ENCODE measurements around the gene ERBB4.

Gene ERBB4

GRCh38 chr2:211868996-211869533 is 669.5 kb downstream of the ERBB4 start:
- no peak overlapping the region for H3K4me2 ChIP-seq (ENCODE audit: low read depth, low read length)
- H2AFZ ChIP-seq (ENCODE audit: low read length), result no peak overlapping the region
- H4K20me1 ChIP-seq (ENCODE audit: insufficient read depth, low read length), result no peaks in the 10 kb centered on the region
- H3K27me3 ChIP-seq (replicated peaks; ENCODE audit: insufficient read depth, low read length), result no peaks in the 10 kb centered on the region
- no peaks in the 10 kb centered on the region for H3K9me3 ChIP-seq (replicated peaks; ENCODE audit: insufficient read depth, low read length)
- H3K9me2 ChIP-seq (replicated peaks; ENCODE audit: insufficient read depth, low read length), result no peaks in the 10 kb centered on the region
- no peak overlapping the region for H3K4me3 ChIP-seq (ENCODE audit: low read length)
- H3K36me3 ChIP-seq (replicated peaks; ENCODE audit: insufficient read depth, low read length), result no peaks in the 10 kb centered on the region
- TF ChIP-seq EZH2 (optimal IDR thresholded peaks at IDR 0.05; ENCODE audit: low read depth, low read length) (no peak), EZH2phosphoT487 (IDR thresholded peaks at IDR 0.05; ENCODE audit: low read length) (no peak), CTCF (IDR thresholded peaks at IDR 0.05; ENCODE audit: low read length) (no peak)
- no peak for DNase-seq
- H3K79me2 ChIP-seq (ENCODE audit: low read length), result no peaks in the 10 kb centered on the region
- peaks cover 4% of the 10 kb centered on the region; the same call in 1 of the 2 replicates for H3K4me1 ChIP-seq (ENCODE audit: low read length)
- no peaks in the 10 kb centered on the region for H3F3A ChIP-seq (ENCODE audit: insufficient read depth, low read length)
- H3K9ac ChIP-seq (ENCODE audit: low read length), result no peak overlapping the region
- H3K27ac ChIP-seq (ENCODE audit: low read length), result no peak overlapping the region

- H3K4me3 ChIP-seq (ENCODE audit: low read length), result no peak overlapping the region
- no peaks in the 10 kb centered on the region for H3F3A ChIP-seq (ENCODE audit: insufficient read depth, low read length)
- H3K9me3 ChIP-seq (replicated peaks; ENCODE audit: insufficient read depth, low read length), result no peaks in the 10 kb centered on the region
- H3K27ac ChIP-seq (ENCODE audit: low read length), result no peak overlapping the region; the same call in 1 of the 2 replicates
- H3K27me3 ChIP-seq (replicated peaks; ENCODE audit: insufficient read depth, low read length), result no peaks in the 10 kb centered on the region
- no peak overlapping the region for H2AFZ ChIP-seq (ENCODE audit: low read length)
- TF ChIP-seq EZH2phosphoT487 (IDR thresholded peaks at IDR 0.05; ENCODE audit: low read length), result no peak
- TF ChIP-seq EZH2 (optimal IDR thresholded peaks at IDR 0.05; ENCODE audit: low read depth, low read length), result no peak
- no peak for TF ChIP-seq CTCF (IDR thresholded peaks at IDR 0.05; ENCODE audit: low read length)
- no peaks in the 10 kb centered on the region for H3K79me2 ChIP-seq (ENCODE audit: low read length)
- no peaks in the 10 kb centered on the region for H4K20me1 ChIP-seq (ENCODE audit: insufficient read depth, low read length)
- DNase-seq, result peak; percentile 34
- peaks cover 4% of the 10 kb centered on the region; the same call in 1 of the 2 replicates for H3K4me1 ChIP-seq (ENCODE audit: low read length)
- H3K4me2 ChIP-seq (ENCODE audit: low read depth, low read length), result peak overlapping the region; percentile 20
- H3K9me2 ChIP-seq (replicated peaks; ENCODE audit: insufficient read depth, low read length), result no peaks in the 10 kb centered on the region
- no peaks in the 10 kb centered on the region for H3K36me3 ChIP-seq (replicated peaks; ENCODE audit: insufficient read depth, low read length)
- H3K9ac ChIP-seq (ENCODE audit: low read length), result no peak overlapping the region
Measured at GRCh38 chr2:211867845-211868451, 670.7 kb downstream of the ERBB4 start.

GRCh38 chr2:211864328-211864727 is 674.3 kb downstream of the ERBB4 start:
- Histone ChIP-seq H3K9me3 (replicated peaks; ENCODE audit: insufficient read depth, low read length) (no peaks in the 10 kb centered on the region), H3K79me2 (ENCODE audit: low read length) (no peaks in the 10 kb centered on the region), H3K4me2 (ENCODE audit: low read depth, low read length) (no peak overlapping the region), H3K4me1 (ENCODE audit: low read length) (peaks cover 4% of the 10 kb centered on the region; the same call in 1 of the 2 replicates), H3K9ac (ENCODE audit: low read length) (no peak overlapping the region), H2AFZ (ENCODE audit: low read length) (no peak overlapping the region), H3K36me3 (replicated peaks; ENCODE audit: insufficient read depth, low read length) (no peaks in the 10 kb centered on the region), H3K9me2 (replicated peaks; ENCODE audit: insufficient read depth, low read length) (no peaks in the 10 kb centered on the region), H3K4me3 (ENCODE audit: low read length) (no peak overlapping the region), H3K27ac (ENCODE audit: low read length) (no peak overlapping the region), H3F3A (ENCODE audit: insufficient read depth, low read length) (no peaks in the 10 kb centered on the region), H4K20me1 (ENCODE audit: insufficient read depth, low read length) (no peaks in the 10 kb centered on the region), H3K27me3 (replicated peaks; ENCODE audit: insufficient read depth, low read length) (no peaks in the 10 kb centered on the region)
- TF ChIP-seq CTCF (IDR thresholded peaks at IDR 0.05; ENCODE audit: low read length), result no peak
- TF ChIP-seq EZH2phosphoT487 (IDR thresholded peaks at IDR 0.05; ENCODE audit: low read length), result no peak
- no peak for TF ChIP-seq EZH2 (optimal IDR thresholded peaks at IDR 0.05; ENCODE audit: low read depth, low read length)
- DNase-seq, result no peak

All from MM.1S (cell line).